ENCODE data around the gene PANX1. TPM values are rescaled to one million over a fixed set of nuclear protein-coding genes. Genes with fewer than 3 reads are reported as not detected.

PANX1 gene
- total and polyA plus RNA-seq, 2 experiments from 2014 or later, result 9.5 to 40.8 TPM

- TF ChIP-seq REST (IDR thresholded peaks at IDR 0.05; ENCODE audit: unreplicated experiment) (no peak), POLR2AphosphoS5 (IDR thresholded peaks at IDR 0.05; ENCODE audit: low read depth) (no peak), EZH2phosphoT487 (IDR thresholded peaks at IDR 0.05; ENCODE audit: unreplicated experiment) (no peak), ZNF114 (CRISPR knock-in tag; IDR thresholded peaks at IDR 0.05) (no peak), CREB1 (CRISPR knock-in tag; IDR thresholded peaks at IDR 0.05; ENCODE audit: low read depth) (no peak)
Measured at GRCh38 chr11:94153320-94153719, 24.7 kb downstream of the PANX1 start (continued).

- peaks cover 51% of the 10 kb centered on the region for H3K36me3 Mint-ChIP-seq (ENCODE audit: low read depth)
- Histone ChIP-seq H3K27ac (ENCODE audit: low read depth) (no peak overlapping the region), H3F3A (replicated peaks; ENCODE audit: low read depth) (no peaks in the 10 kb centered on the region), H3K36me3 (ENCODE audit: insufficient read depth) (peaks cover 16% of the 10 kb centered on the region), H3K79me2 (replicated peaks; ENCODE audit: insufficient read depth) (peaks cover 100% of the 10 kb centered on the region), H4K20me1 (replicated peaks; ENCODE audit: insufficient read depth) (peaks cover 56% of the 10 kb centered on the region), H3K4me3 (no peak overlapping the region), H2AFZ (no peak overlapping the region), H3K9me2 (ENCODE audit: insufficient read depth) (no peaks in the 10 kb centered on the region), H3K27me3 (ENCODE audit: insufficient read depth) (no peaks in the 10 kb centered on the region), H3K4me1 (ENCODE audit: insufficient read depth) (peaks cover 36% of the 10 kb centered on the region), H3K4me2 (no peak overlapping the region)
- H3K4me1 Mint-ChIP-seq, result peaks cover 38% of the 10 kb centered on the region
- H3K4me3 Mint-ChIP-seq, result no peak overlapping the region
- no peak for ATAC-seq
- DNase-seq (ENCODE audit: low spot score), result no peak
- H3K27me3 Mint-ChIP-seq (ENCODE audit: insufficient read depth, low read depth, poor library complexity), result peaks cover 2% of the 10 kb centered on the region
- peaks cover 13% of the 10 kb centered on the region for H3K9me3 Mint-ChIP-seq
- H3K27ac Mint-ChIP-seq, result no peak overlapping the region
- TF ChIP-seq EZH2 (IDR thresholded peaks at IDR 0.05; ENCODE audit: low read depth, unreplicated experiment) (no peak), STAT1 (IDR thresholded peaks at IDR 0.05; ENCODE audit: unreplicated experiment) (no peak), ETS1 (IDR thresholded peaks at IDR 0.05) (no peak), POLR2AphosphoS5 (IDR thresholded peaks at IDR 0.05; ENCODE audit: low read depth) (no peak), ZNF462 (CRISPR knock-in tag; IDR thresholded peaks at IDR 0.05) (no peak), EZH2phosphoT487 (IDR thresholded peaks at IDR 0.05; ENCODE audit: unreplicated experiment) (no peak), REST (IDR thresholded peaks at IDR 0.05; ENCODE audit: unreplicated experiment) (no peak)
Measured at GRCh38 chr11:94154095-94154856, 25.6 kb downstream of the PANX1 start.

Data from GM23338 (cell line).